ENCODE measurements around the gene SKI.

Gene SKI

GRCh38 chr1:2205191-2205952 lies 22.7 kb upstream of the SKI start:
- H4K20me1 ChIP-seq (ENCODE audit: control insufficient read depth, insufficient read depth, low read depth, low read length) = no peaks in the 10 kb centered on the region
- no peak overlapping the region for H3K27ac ChIP-seq (ENCODE audit: low read depth, low read length)
- H3K79me2 ChIP-seq (ENCODE audit: control insufficient read depth, low read length) = no peaks in the 10 kb centered on the region
- H3F3A ChIP-seq (ENCODE audit: control insufficient read depth, insufficient read depth) = no peaks in the 10 kb centered on the region
- no peak for TF ChIP-seq EZH2phosphoT487 (IDR thresholded peaks at IDR 0.05; ENCODE audit: borderline replicate concordance, low read length)
- peaks cover 13% of the 10 kb centered on the region for H3K4me1 ChIP-seq (ENCODE audit: control insufficient read depth, low read length)
- H3K4me2 ChIP-seq (ENCODE audit: low read length) = peak overlapping the region; percentile 72
- H3K27me3 ChIP-seq (ENCODE audit: control insufficient read depth, low read length) = peaks cover 12% of the 10 kb centered on the region; the same call in 1 of the 2 replicates
- peak overlapping the region; percentile 58 for H3K4me3 ChIP-seq (ENCODE audit: low read length)
- H3K36me3 ChIP-seq (ENCODE audit: control insufficient read depth, low read length) = no peaks in the 10 kb centered on the region
- no peaks in the 10 kb centered on the region for H3K9me2 ChIP-seq (replicated peaks; ENCODE audit: control insufficient read depth, low read length)
- no peaks in the 10 kb centered on the region for H3K9me3 ChIP-seq (ENCODE audit: control insufficient read depth, insufficient read depth, low read length)

- Histone ChIP-seq H3K36me3 (ENCODE audit: control insufficient read depth, low read length) (no peaks in the 10 kb centered on the region), H3K27ac (ENCODE audit: low read depth, low read length) (no peak overlapping the region), H3K4me3 (ENCODE audit: low read length) (no peak overlapping the region), H3K79me2 (ENCODE audit: control insufficient read depth, low read length) (no peaks in the 10 kb centered on the region), H3K4me2 (ENCODE audit: low read length) (no peak overlapping the region), H3K27me3 (ENCODE audit: control insufficient read depth, low read length) (peaks cover 9% of the 10 kb centered on the region; the same call in 1 of the 2 replicates), H3K4me1 (ENCODE audit: control insufficient read depth, low read length) (peaks cover 13% of the 10 kb centered on the region), H3K9me3 (ENCODE audit: control insufficient read depth, insufficient read depth, low read length) (no peaks in the 10 kb centered on the region), H3F3A (ENCODE audit: control insufficient read depth, insufficient read depth) (no peaks in the 10 kb centered on the region), H3K9me2 (replicated peaks; ENCODE audit: control insufficient read depth, low read length) (no peaks in the 10 kb centered on the region), H4K20me1 (ENCODE audit: control insufficient read depth, insufficient read depth, low read depth, low read length) (no peaks in the 10 kb centered on the region)
- TF ChIP-seq CTCF (IDR thresholded peaks at IDR 0.05; ENCODE audit: low read depth, low read length, poor library complexity, severe bottlenecking) (no peak), EZH2phosphoT487 (IDR thresholded peaks at IDR 0.05; ENCODE audit: borderline replicate concordance, low read length) (no peak)
Observed at GRCh38 chr1:2206813-2207487, 21.2 kb upstream of the SKI start.

- H3K9me2 ChIP-seq (replicated peaks; ENCODE audit: control insufficient read depth, low read length) = no peaks in the 10 kb centered on the region
- TF ChIP-seq EZH2phosphoT487 (IDR thresholded peaks at IDR 0.05; ENCODE audit: borderline replicate concordance, low read length) (no peak), CTCF (IDR thresholded peaks at IDR 0.05; ENCODE audit: low read depth, low read length, poor library complexity, severe bottlenecking) (no peak)
- no peaks in the 10 kb centered on the region for H3K9me3 ChIP-seq (ENCODE audit: control insufficient read depth, insufficient read depth, low read length)
- no peak overlapping the region for H3K4me2 ChIP-seq (ENCODE audit: low read length)
- H3K27ac ChIP-seq (ENCODE audit: low read depth, low read length) = no peak overlapping the region
- H3F3A ChIP-seq (ENCODE audit: control insufficient read depth, insufficient read depth) = no peaks in the 10 kb centered on the region
- no peaks in the 10 kb centered on the region for H3K36me3 ChIP-seq (ENCODE audit: control insufficient read depth, low read length)
- no peaks in the 10 kb centered on the region for H4K20me1 ChIP-seq (ENCODE audit: control insufficient read depth, insufficient read depth, low read depth, low read length)
- no peaks in the 10 kb centered on the region for H3K79me2 ChIP-seq (ENCODE audit: control insufficient read depth, low read length)
- peaks cover 13% of the 10 kb centered on the region for H3K4me1 ChIP-seq (ENCODE audit: control insufficient read depth, low read length)
- H3K4me3 ChIP-seq (ENCODE audit: low read length) = no peak overlapping the region
- H3K27me3 ChIP-seq (ENCODE audit: control insufficient read depth, low read length) = peaks cover 7% of the 10 kb centered on the region; the same call in 1 of the 2 replicates
Observed at GRCh38 chr1:2208309-2209239, 19.5 kb upstream of the SKI start.
